Suprapubic skin (tissue), 4 donors: ENCODE measurements around the gene SPTBN1. TPM values are rescaled to one million over a fixed set of nuclear protein-coding genes. Genes with fewer than 3 reads are reported as not detected.

Source experiments
- DNase-seq, 2 donors: peaks; one replicate each; pipeline ENCODE4 v3.0.0-alpha.2; 2019; ENCODE audit warnings: low spot score in 2 of 2
- H3K27ac ChIP-seq: fragments of 200-600 bp; sonication (generic); one replicate; pipeline ENCODE4 v1.5.1; 2019
- H3K27me3 ChIP-seq: fragments of 200-600 bp; sonication (generic); one replicate; pipeline ENCODE4 v1.5.1; 2019
- H3K36me3 ChIP-seq: fragments of 200-600 bp; sonication (generic); one replicate; pipeline ENCODE4 v1.5.1; 2019
- H3K4me1 ChIP-seq: fragments of 200-600 bp; sonication (generic); one replicate; pipeline ENCODE4 v1.5.1; 2019
- H3K4me3 ChIP-seq: fragments of 200-600 bp; sonication (generic); one replicate; pipeline ENCODE4 v1.5.1; 2019; ENCODE audit warnings: mild to moderate bottlenecking
- H3K9me3 ChIP-seq: fragments of 200-600 bp; sonication (generic); one replicate; pipeline ENCODE4 v1.5.1; 2019
- EP300 ChIP-seq: sonication (generic); formaldehyde crosslinking; IDR thresholded peaks from one replicate; pipeline ENCODE4 v1.6.1; 2017; ENCODE audit warnings: antibody characterized with exemption
- POLR2A ChIP-seq, 2 donors: fragments of 450-650 bp; IDR thresholded peaks; one replicate each; pipeline ENCODE4 v1.6.1; 2017; ENCODE audit warnings: antibody characterized with exemption in 2 of 2, mild to moderate bottlenecking in 2 of 2, moderate library complexity in 2 of 2
- POLR2AphosphoS5 ChIP-seq, 3 donors: sonication (generic); formaldehyde crosslinking; IDR thresholded peaks; one replicate each; pipeline ENCODE4 v1.6.1; 2017; ENCODE audit warnings: antibody characterized with exemption in 3 of 3
- WGBS: methylation state at CpG from one replicate; pipeline ENCODE4 v1.1.5; 2018; 5-methylcytosine and 5-hydroxymethylcytosine counted together
- total RNA-seq, 4 donors: library from RNA; depleted of rRNA; stranded (reverse); fragments of >200 nt; gene quantifications; one replicate each; pipeline ENCODE4 v1.1.0, GENCODE V29; 2016
- TF ChIP-seq, protein P1 (sequence below), 2 donors: fragments of 200-600 bp in 1 of 2; fragments of 450-650 bp in 1 of 2; sonication (generic) in 1 of 2; IDR thresholded peaks; one replicate each; pipeline ENCODE4 v1.5.1; 2016 to 2019; ENCODE audit warnings: antibody characterized with exemption in 2 of 2, mild to moderate bottlenecking in 1 of 2, moderate library complexity in 1 of 2

Gene SPTBN1
- total RNA-seq, 4 donors from 2014 or later, result 173 to 250 (median 203) TPM

DNA sequence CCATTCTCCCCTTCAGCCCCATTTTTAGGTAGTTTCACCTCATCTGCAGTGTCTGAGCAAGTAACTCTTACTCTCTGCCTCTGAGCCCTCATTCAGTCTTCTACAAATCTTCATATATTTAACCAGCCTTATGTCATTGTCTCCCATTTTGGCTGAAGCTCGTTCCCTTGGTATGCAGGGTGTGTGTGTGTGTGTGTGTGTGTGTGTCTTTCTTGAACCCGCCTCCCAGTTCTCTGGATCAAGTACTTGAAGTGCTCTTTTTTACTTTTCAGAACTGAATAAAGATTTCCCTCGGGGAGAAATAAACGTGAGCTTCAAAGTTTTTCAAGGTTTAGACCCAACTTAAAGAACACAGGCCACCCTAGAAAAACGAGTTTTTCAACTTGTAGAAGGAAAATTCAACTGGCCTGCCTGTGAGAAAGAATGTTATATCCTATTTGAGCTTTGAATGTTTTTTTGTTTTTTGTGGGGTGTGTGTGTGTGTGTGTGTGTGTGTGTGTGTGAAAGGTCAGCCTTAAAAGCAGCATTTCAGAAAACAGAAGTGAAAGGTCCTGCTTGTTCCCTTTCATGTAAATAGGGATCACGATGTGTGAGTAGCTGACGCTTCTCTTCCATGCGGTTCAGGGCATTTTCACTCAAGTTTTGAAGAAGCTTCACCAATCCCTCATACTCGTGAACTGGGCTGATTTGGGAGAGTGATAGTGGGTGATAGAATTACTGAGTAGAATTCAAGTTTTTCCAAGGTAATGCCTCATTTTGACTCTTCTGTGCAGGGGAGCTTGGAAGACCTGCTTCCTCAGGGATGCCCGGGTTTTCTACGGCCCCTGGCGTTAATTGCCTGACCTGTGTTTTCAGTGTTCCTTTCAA lies 216.7 kb downstream of the SPTBN1 start:
- peaks cover 71% of the 10 kb centered on the region for H3K4me1 ChIP-seq
- 35% methylated on average over 12 of the region's 12 CpGs for WGBS

DNA sequence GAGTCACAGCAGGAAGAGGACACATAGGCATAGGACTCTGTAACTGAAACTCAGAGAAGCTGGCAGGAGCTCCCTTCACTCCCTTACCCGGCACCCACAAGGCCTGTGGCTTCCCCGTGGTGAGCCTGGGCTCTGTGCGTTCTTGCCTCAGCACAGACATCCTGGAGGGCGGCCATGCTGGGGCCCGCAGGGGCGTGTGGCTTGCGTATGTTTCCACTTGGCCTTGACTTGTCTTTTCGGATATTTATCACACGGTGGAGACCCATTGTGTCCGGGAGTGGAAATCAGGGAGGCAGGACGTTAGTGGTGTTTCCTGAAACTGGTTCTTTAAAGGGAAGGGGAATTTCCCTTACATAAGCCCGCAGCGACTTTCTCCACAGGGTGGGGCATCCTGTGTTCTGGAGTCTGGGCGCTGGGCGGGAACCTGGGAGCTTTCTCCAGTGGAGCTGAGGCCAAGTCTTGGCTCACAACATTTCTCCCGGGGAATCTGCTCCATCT lies 217.4 kb downstream of the SPTBN1 start:
- Histone ChIP-seq H3K27ac (peak overlapping the region; percentile 90), H3K27me3 (no peaks in the 10 kb centered on the region), H3K4me1 (peaks cover 64% of the 10 kb centered on the region), H3K36me3 (peaks cover 10% of the 10 kb centered on the region), H3K9me3 (no peaks in the 10 kb centered on the region), H3K4me3 (peak overlapping the region; percentile 28)
- 4% methylated on average over 5 of the region's 16 CpGs for WGBS
- no peak for TF ChIP-seq POLR2A (IDR thresholded peaks at IDR 0.05)
- TF ChIP-seq, protein P1, sequence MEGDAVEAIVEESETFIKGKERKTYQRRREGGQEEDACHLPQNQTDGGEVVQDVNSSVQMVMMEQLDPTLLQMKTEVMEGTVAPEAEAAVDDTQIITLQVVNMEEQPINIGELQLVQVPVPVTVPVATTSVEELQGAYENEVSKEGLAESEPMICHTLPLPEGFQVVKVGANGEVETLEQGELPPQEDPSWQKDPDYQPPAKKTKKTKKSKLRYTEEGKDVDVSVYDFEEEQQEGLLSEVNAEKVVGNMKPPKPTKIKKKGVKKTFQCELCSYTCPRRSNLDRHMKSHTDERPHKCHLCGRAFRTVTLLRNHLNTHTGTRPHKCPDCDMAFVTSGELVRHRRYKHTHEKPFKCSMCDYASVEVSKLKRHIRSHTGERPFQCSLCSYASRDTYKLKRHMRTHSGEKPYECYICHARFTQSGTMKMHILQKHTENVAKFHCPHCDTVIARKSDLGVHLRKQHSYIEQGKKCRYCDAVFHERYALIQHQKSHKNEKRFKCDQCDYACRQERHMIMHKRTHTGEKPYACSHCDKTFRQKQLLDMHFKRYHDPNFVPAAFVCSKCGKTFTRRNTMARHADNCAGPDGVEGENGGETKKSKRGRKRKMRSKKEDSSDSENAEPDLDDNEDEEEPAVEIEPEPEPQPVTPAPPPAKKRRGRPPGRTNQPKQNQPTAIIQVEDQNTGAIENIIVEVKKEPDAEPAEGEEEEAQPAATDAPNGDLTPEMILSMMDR (IDR thresholded peaks at IDR 0.05), result no peak
- peak in 2 of 3 donors; percentile 65 to 77 for TF ChIP-seq POLR2AphosphoS5 (IDR thresholded peaks at IDR 0.05)
- TF ChIP-seq EP300, result no peak
- DNase-seq, result peak; percentile 93 to 94

More for the DNA sequence above, 216.7 kb downstream of the SPTBN1 start:
- Histone ChIP-seq H3K27ac (peak overlapping the region; percentile 90), H3K36me3 (peaks cover 16% of the 10 kb centered on the region), H3K9me3 (no peaks in the 10 kb centered on the region), H3K4me3 (peak overlapping the region; percentile 28), H3K27me3 (no peaks in the 10 kb centered on the region)
- TF ChIP-seq, protein P1 (IDR thresholded peaks at IDR 0.05), result no peak
- no peak for TF ChIP-seq POLR2AphosphoS5 (IDR thresholded peaks at IDR 0.05)
- no peak for TF ChIP-seq POLR2A (IDR thresholded peaks at IDR 0.05)
- no peak for TF ChIP-seq EP300
- no peak for DNase-seq

DNA sequence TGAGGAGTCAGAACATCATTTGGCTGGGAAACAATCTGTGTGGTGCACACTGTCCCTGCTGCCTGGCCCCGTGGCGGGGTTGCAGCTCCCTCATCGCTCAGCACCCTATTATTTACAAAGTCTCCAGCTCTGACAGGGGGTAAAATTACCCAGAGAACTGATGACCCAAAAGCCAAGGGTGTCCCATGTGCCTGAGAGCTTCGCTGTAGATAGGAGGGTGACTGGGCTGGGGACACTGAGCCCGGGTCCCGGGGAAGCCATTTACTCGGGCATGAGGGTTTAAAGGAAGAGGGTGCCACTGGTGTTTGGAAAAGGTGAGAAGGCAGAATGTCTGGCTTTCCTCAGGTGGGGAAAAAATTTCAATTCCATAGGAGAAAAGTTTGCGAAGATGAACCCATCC lies 219.2 kb downstream of the SPTBN1 start:
- TF ChIP-seq POLR2AphosphoS5 (IDR thresholded peaks at IDR 0.05) (no peak), EP300 (no peak), POLR2A (IDR thresholded peaks at IDR 0.05) (no peak)
- TF ChIP-seq, protein P1 (IDR thresholded peaks at IDR 0.05), result no peak
- no peaks in the 10 kb centered on the region for H3K9me3 ChIP-seq
- no peak for DNase-seq
- no peak overlapping the region for H3K27ac ChIP-seq
- peaks cover 47% of the 10 kb centered on the region for H3K4me1 ChIP-seq
- no peak overlapping the region for H3K4me3 ChIP-seq
- 92% methylated on average over 8 of the region's 8 CpGs for WGBS
- H3K36me3 ChIP-seq, result no peaks in the 10 kb centered on the region
- H3K27me3 ChIP-seq, result no peaks in the 10 kb centered on the region

DNA sequence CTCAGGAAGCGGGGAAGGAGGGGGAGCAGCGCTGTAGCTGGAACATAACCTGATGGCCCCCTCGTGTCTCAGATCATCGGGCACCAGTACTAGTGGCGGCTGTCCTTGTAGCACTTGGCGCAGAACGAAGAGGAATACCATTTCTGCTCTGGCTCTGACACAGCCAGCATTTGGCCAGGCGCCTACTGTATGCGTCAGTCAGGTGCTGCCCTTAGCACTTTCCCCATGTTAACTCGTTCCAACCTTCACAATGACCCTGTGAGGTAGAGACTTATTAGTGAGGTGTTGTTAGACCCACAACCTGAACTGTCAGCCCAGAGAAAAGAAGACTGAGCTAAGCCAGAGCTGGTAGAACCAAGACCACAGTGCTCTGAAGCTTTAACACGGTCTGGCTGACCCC lies 219.6 kb downstream of the SPTBN1 start:
- H3K27me3 ChIP-seq, result no peaks in the 10 kb centered on the region
- peaks cover 48% of the 10 kb centered on the region for H3K4me1 ChIP-seq
- no peak overlapping the region for H3K4me3 ChIP-seq
- H3K9me3 ChIP-seq, result no peaks in the 10 kb centered on the region
- no peak overlapping the region for H3K27ac ChIP-seq
- TF ChIP-seq POLR2A (IDR thresholded peaks at IDR 0.05) (no peak), POLR2AphosphoS5 (IDR thresholded peaks at IDR 0.05) (no peak), EP300 (no peak)
- TF ChIP-seq, protein P1 (IDR thresholded peaks at IDR 0.05), result no peak
- no peaks in the 10 kb centered on the region for H3K36me3 ChIP-seq
- no peak for DNase-seq
- WGBS, result 58% methylated on average over 11 of the region's 11 CpGs

DNA sequence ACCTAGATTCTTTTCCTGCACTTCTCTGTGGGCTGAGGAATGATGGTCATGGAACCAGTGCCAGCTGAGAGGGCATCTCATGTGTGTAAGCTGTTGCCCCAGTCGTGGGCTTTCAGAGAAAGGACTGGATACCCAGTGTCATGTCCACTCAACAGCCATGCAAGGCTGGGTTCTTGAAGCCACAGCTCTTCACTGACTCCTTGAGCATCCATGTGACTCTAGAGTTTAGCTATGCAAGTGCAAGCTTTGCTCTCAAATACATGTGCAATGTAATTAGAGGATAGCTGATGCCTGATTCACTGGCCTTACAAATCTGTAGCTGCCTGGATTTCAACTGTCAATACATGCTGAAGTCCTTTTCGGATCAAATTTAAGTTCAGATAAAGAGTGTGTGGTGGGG lies 220.5 kb downstream of the SPTBN1 start:
- H3K36me3 ChIP-seq, result no peaks in the 10 kb centered on the region
- no peaks in the 10 kb centered on the region for H3K27me3 ChIP-seq
- peaks cover 49% of the 10 kb centered on the region for H3K4me1 ChIP-seq
- no peak overlapping the region for H3K27ac ChIP-seq
- H3K9me3 ChIP-seq, result no peaks in the 10 kb centered on the region
- 92% methylated on average over 2 of the region's 2 CpGs for WGBS
- H3K4me3 ChIP-seq, result no peak overlapping the region
- no peak for TF ChIP-seq POLR2AphosphoS5 (IDR thresholded peaks at IDR 0.05)
- no peak for TF ChIP-seq POLR2A (IDR thresholded peaks at IDR 0.05)
- no peak for TF ChIP-seq EP300
- TF ChIP-seq, protein P1 (IDR thresholded peaks at IDR 0.05), result no peak
- no peak for DNase-seq
